Measurements from ENCODE around the gene BOC. TPM values are rescaled to one million over a fixed set of nuclear protein-coding genes. Genes with fewer than 3 reads are reported as not detected.
A peak's percentile ranks its signal among the peaks of the same experiment; 100 is the strongest.

The BOC gene
- polyA plus RNA-seq, 2 donors: 26.6 to 29.6 TPM

DNA sequence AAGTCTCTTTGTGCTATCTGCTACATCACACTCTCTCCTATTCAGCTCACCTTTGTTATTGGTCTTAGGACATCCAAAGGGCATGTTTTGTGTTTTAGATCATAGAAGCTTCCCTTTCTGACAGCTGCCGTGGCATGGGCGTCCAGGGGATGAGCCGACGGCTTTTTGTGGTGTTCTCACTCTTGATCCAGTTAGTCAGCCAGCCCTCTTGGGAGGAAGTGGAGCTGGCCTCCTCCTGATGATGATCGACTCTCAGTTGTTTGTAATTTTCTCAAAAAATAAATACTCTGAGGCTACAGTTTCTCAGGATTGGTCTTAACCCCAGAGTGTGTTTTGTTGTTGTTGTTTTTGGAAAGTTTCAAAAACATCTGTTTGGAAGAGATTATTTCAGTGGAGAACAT is 34.4 kb downstream of the BOC start:
- Histone ChIP-seq H3K27me3 (ENCODE audit: control insufficient read depth in 1 of 2, insufficient read depth in 2 of 2, low read length in 2 of 2) (no peaks in the 10 kb centered on the region), H3K4me3 (ENCODE audit: low read depth in 1 of 2, low read length in 2 of 2) (no peak overlapping the region), H3K9me3 (ENCODE audit: control insufficient read depth in 2 of 2, insufficient read depth in 1 of 2, low read depth in 1 of 2, low read length in 1 of 2) (no peaks in the 10 kb centered on the region), H3K4me1 (ENCODE audit: control insufficient read depth in 2 of 2, insufficient read depth in 2 of 2, low read length in 1 of 2) (peaks cover 7 to 12% of the 10 kb centered on the region in 2 donors), H3K27ac (ENCODE audit: low read depth in 2 of 2, low read length in 1 of 2) (peak overlapping the region; percentile 29 to 49), H3K36me3 (ENCODE audit: control insufficient read depth in 2 of 2, insufficient read depth in 2 of 2, low read length in 1 of 2) (peaks cover 3 to 4% of the 10 kb centered on the region in 2 donors)
- WGBS, 2 donors: 24 to 39% methylated on average over 5 of the region's 5 CpGs

DNA sequence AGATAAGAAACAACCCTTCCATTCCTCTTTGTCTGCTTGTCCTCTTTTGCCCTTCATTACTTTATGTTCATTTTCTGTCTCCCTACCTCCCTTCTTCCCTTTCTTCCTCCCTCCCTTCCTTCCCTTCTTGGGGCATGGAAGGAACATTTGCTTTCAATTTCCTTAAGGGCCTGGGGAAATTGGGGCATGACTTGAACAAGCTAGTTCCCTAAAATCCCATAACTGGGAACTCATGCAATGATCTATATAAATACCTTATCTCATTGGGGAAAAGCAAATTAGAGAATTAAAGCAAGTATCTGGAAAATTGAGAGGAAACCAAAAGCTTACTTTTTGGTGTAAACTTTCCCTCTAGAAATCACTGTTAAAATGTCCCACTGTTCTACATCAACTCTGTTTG is 35.7 kb downstream of the BOC start:
- Histone ChIP-seq H3K27ac (ENCODE audit: low read depth in 2 of 2, low read length in 1 of 2) (peak overlapping the region; percentile 11 to 37), H3K9me3 (ENCODE audit: control insufficient read depth in 2 of 2, insufficient read depth in 1 of 2, low read depth in 1 of 2, low read length in 1 of 2) (no peaks in the 10 kb centered on the region), H3K27me3 (ENCODE audit: control insufficient read depth in 1 of 2, insufficient read depth in 2 of 2, low read length in 2 of 2) (no peaks in the 10 kb centered on the region), H3K36me3 (ENCODE audit: control insufficient read depth in 2 of 2, insufficient read depth in 2 of 2, low read length in 1 of 2) (peaks cover 4 to 7% of the 10 kb centered on the region in 2 donors), H3K4me3 (ENCODE audit: low read depth in 1 of 2, low read length in 2 of 2) (no peak overlapping the region), H3K4me1 (ENCODE audit: control insufficient read depth in 2 of 2, insufficient read depth in 2 of 2, low read length in 1 of 2) (peaks cover 4% of the 10 kb centered on the region in 2 donors)

DNA sequence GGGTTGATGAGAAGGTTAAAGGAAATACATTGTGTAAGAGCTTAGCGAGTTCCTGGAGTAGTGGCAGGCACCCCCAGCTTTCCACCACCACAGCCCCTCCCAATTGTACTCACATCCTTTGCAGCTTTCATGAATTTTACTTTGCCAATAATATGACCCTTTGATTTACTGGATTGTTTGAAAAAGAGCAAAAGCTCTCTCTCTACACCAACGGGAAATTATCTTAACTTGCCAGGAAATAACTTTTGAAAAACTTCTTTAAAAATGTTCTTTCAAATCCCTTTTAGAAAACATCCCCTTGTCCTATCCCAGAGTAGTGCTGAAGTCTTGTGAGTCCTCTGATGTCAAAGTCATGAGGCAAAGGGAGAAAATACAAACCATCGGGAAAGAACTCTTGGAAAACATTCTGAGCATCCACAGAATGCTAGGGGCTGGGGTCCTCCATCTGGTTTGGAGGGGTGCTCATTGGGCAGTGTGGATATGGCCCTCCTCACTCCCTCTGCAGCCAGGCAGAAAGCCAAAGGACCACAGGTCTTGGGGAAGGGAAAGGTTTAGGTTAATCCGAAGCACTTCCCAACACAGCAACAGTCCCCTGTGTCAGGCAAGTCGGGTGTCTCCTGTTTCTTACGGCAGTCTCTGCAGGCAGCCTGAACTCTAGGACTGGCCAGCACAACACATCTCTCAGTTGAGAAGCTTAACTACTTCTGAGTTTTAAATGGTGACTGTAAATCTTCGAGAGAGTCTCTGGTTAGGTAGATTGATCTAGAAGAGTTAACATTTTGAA is 36.5 kb downstream of the BOC start:
- H3K4me3 ChIP-seq (ENCODE audit: low read depth in 1 of 2, low read length in 2 of 2): no peak overlapping the region
- peaks cover 4 to 7% of the 10 kb centered on the region in 2 donors for H3K36me3 ChIP-seq (ENCODE audit: control insufficient read depth in 2 of 2, insufficient read depth in 2 of 2, low read length in 1 of 2)
- H3K27me3 ChIP-seq (ENCODE audit: control insufficient read depth in 1 of 2, insufficient read depth in 2 of 2, low read length in 2 of 2): no peaks in the 10 kb centered on the region
- H3K9me3 ChIP-seq (ENCODE audit: control insufficient read depth in 2 of 2, insufficient read depth in 1 of 2, low read depth in 1 of 2, low read length in 1 of 2): no peaks in the 10 kb centered on the region
- H3K27ac ChIP-seq (ENCODE audit: low read depth in 2 of 2, low read length in 1 of 2): peak overlapping the region; percentile 63 to 80
- H3K4me1 ChIP-seq (ENCODE audit: control insufficient read depth in 2 of 2, insufficient read depth in 2 of 2, low read length in 1 of 2): peaks cover 7 to 9% of the 10 kb centered on the region in 2 donors
- WGBS, 2 donors: 30 to 37% methylated on average over 7 of the region's 7 CpGs

DNA sequence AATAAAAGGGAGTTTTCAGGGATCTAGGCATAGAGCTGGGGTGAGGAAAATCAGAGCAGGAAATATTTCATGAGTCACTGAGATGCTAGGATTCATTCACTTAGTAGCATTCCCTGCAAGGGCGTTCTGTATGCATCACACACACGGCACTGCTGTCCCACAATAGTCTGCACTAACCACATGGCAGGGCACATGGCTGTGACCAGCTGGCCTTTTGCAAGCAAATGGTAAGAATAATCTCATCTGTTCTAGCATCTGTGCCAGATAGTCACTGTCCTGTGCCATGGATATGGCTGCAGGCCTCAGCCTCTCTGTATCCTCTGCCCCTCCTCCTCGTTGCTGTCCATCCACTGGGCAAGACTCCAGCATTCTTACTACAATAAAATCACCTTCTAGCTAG is 37.8 kb downstream of the BOC start:
- peaks cover 4 to 7% of the 10 kb centered on the region in 2 donors for H3K36me3 ChIP-seq (ENCODE audit: control insufficient read depth in 2 of 2, insufficient read depth in 2 of 2, low read length in 1 of 2)
- H3K4me3 ChIP-seq (ENCODE audit: low read depth in 1 of 2, low read length in 2 of 2): no peak overlapping the region
- WGBS, 2 donors: 30 to 49% methylated on average over 3 of the region's 3 CpGs
- H3K27ac ChIP-seq (ENCODE audit: low read depth in 2 of 2, low read length in 1 of 2): peak overlapping the region; percentile 43 to 76
- H3K4me1 ChIP-seq (ENCODE audit: control insufficient read depth in 2 of 2, insufficient read depth in 2 of 2, low read length in 1 of 2): peaks cover 10% of the 10 kb centered on the region in 2 donors
- no peaks in the 10 kb centered on the region for H3K9me3 ChIP-seq (ENCODE audit: control insufficient read depth in 2 of 2, insufficient read depth in 1 of 2, low read depth in 1 of 2, low read length in 1 of 2)
- no peaks in the 10 kb centered on the region for H3K27me3 ChIP-seq (ENCODE audit: control insufficient read depth in 1 of 2, insufficient read depth in 2 of 2, low read length in 2 of 2)

DNA sequence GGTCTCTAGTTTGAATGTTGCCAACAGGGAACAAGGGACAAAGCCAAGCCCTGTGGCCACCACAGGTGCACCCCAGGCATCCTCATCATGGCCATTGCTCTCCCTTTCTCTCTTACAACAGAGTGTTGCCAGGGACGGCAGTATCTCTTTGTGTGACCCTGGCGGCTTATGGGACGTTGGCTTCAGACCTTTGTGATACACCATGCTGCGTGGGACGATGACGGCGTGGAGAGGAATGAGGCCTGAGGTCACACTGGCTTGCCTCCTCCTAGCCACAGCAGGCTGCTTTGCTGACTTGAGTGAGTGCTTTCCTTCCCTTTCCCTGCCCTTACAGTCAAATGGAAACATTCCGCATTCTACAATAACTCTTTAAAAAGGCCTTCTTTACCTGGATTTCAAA is 38.2 kb downstream of the BOC start:
- H3K4me3 ChIP-seq (ENCODE audit: low read depth in 1 of 2, low read length in 2 of 2): no peak overlapping the region
- H3K27ac ChIP-seq (ENCODE audit: low read depth in 2 of 2, low read length in 1 of 2): peak overlapping the region; percentile 43 to 60
- no peaks in the 10 kb centered on the region for H3K27me3 ChIP-seq (ENCODE audit: control insufficient read depth in 1 of 2, insufficient read depth in 2 of 2, low read length in 2 of 2)
- 68 to 74% methylated on average over 8 of the region's 8 CpGs for WGBS, 2 donors
- H3K4me1 ChIP-seq (ENCODE audit: control insufficient read depth in 2 of 2, insufficient read depth in 2 of 2, low read length in 1 of 2): peaks cover 12 to 13% of the 10 kb centered on the region in 2 donors
- H3K36me3 ChIP-seq (ENCODE audit: control insufficient read depth in 2 of 2, insufficient read depth in 2 of 2, low read length in 1 of 2): peaks cover 4 to 7% of the 10 kb centered on the region in 2 donors
- no peaks in the 10 kb centered on the region for H3K9me3 ChIP-seq (ENCODE audit: control insufficient read depth in 2 of 2, insufficient read depth in 1 of 2, low read depth in 1 of 2, low read length in 1 of 2)

DNA sequence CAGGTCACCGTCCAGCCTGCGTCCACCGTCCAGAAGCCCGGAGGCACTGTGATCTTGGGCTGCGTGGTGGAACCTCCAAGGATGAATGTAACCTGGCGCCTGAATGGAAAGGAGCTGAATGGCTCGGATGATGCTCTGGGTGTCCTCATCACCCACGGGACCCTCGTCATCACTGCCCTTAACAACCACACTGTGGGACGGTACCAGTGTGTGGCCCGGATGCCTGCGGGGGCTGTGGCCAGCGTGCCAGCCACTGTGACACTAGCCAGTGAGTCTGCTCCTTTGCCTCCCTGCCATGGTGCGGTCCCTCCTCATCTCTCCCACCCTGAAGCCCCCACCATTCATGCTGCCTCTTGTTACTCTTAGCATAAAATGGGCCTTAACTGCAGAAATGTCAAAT is 39.2 kb downstream of the BOC start:
- peaks cover 12 to 15% of the 10 kb centered on the region in 2 donors for H3K4me1 ChIP-seq (ENCODE audit: control insufficient read depth in 2 of 2, insufficient read depth in 2 of 2, low read length in 1 of 2)
- 95 to 98% methylated on average over 14 of the region's 14 CpGs for WGBS, 2 donors
- H3K4me3 ChIP-seq (ENCODE audit: low read depth in 1 of 2, low read length in 2 of 2): no peak overlapping the region
- H3K27me3 ChIP-seq (ENCODE audit: control insufficient read depth in 1 of 2, insufficient read depth in 2 of 2, low read length in 2 of 2): no peaks in the 10 kb centered on the region
- H3K9me3 ChIP-seq (ENCODE audit: control insufficient read depth in 2 of 2, insufficient read depth in 1 of 2, low read depth in 1 of 2, low read length in 1 of 2): no peaks in the 10 kb centered on the region
- H3K27ac ChIP-seq (ENCODE audit: low read depth in 2 of 2, low read length in 1 of 2): no peak overlapping the region
- peaks cover 4 to 7% of the 10 kb centered on the region in 2 donors for H3K36me3 ChIP-seq (ENCODE audit: control insufficient read depth in 2 of 2, insufficient read depth in 2 of 2, low read length in 1 of 2)

DNA sequence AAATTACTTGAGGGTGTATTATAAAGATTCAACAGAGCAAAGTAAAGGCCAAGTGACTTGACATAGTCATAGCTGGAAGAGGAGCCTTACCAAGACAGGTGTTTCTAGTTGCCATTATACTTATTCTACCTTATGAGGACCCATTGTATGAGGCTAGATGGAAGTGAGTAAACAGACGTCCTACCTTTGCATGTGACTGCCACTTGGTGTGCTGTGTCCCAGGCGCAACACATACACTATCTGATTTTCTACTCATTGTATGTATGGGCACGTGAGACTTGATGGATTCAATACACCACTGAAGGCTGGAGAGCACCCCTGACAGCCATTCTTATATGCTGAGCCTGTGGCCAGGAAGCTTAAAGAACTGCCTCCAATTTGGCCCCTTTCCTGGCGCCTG is 40.5 kb downstream of the BOC start:
- no peaks in the 10 kb centered on the region for H3K9me3 ChIP-seq (ENCODE audit: control insufficient read depth in 2 of 2, insufficient read depth in 1 of 2, low read depth in 1 of 2, low read length in 1 of 2)
- H3K4me1 ChIP-seq (ENCODE audit: control insufficient read depth in 2 of 2, insufficient read depth in 2 of 2, low read length in 1 of 2): peaks cover 12 to 15% of the 10 kb centered on the region in 2 donors
- H3K27ac ChIP-seq (ENCODE audit: low read depth in 2 of 2, low read length in 1 of 2): peak overlapping the region in 1 of 2 donors; percentile 65
- no peak overlapping the region for H3K4me3 ChIP-seq (ENCODE audit: low read depth in 1 of 2, low read length in 2 of 2)
- peaks cover 4 to 7% of the 10 kb centered on the region in 2 donors for H3K36me3 ChIP-seq (ENCODE audit: control insufficient read depth in 2 of 2, insufficient read depth in 2 of 2, low read length in 1 of 2)
- WGBS, 2 donors: 50 to 55% methylated on average over 4 of the region's 4 CpGs
- H3K27me3 ChIP-seq (ENCODE audit: control insufficient read depth in 1 of 2, insufficient read depth in 2 of 2, low read length in 2 of 2): no peaks in the 10 kb centered on the region

DNA sequence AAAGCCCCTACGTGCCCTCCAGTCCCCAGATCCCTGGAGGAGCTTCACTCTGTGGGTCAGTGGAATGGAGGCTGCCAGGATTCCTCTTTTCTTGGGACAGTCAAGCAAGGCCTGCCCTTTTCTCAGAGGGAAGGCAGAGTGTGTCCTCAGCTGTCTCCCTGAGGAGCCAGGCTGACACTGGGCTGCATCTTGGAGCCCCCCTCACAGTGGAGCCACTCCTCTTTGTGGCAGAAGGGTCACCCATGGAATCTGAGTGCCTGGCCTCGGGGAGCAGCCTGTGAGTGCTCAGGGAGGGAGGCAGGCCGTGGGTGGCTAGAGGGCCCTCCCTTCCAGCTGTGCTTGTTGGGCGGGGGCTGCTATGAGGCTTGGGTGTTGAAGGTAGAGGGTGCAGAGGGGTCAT is 41.2 kb downstream of the BOC start:
- H3K9me3 ChIP-seq (ENCODE audit: control insufficient read depth in 2 of 2, insufficient read depth in 1 of 2, low read depth in 1 of 2, low read length in 1 of 2): no peaks in the 10 kb centered on the region
- no peaks in the 10 kb centered on the region for H3K27me3 ChIP-seq (ENCODE audit: control insufficient read depth in 1 of 2, insufficient read depth in 2 of 2, low read length in 2 of 2)
- peaks cover 12 to 15% of the 10 kb centered on the region in 2 donors for H3K4me1 ChIP-seq (ENCODE audit: control insufficient read depth in 2 of 2, insufficient read depth in 2 of 2, low read length in 1 of 2)
- peaks cover 4 to 7% of the 10 kb centered on the region in 2 donors for H3K36me3 ChIP-seq (ENCODE audit: control insufficient read depth in 2 of 2, insufficient read depth in 2 of 2, low read length in 1 of 2)
- H3K27ac ChIP-seq (ENCODE audit: low read depth in 2 of 2, low read length in 1 of 2): peak overlapping the region; percentile 57 to 65
- WGBS, 2 donors: 59 to 66% methylated on average over 4 of the region's 4 CpGs
- H3K4me3 ChIP-seq (ENCODE audit: low read depth in 1 of 2, low read length in 2 of 2): no peak overlapping the region

DNA sequence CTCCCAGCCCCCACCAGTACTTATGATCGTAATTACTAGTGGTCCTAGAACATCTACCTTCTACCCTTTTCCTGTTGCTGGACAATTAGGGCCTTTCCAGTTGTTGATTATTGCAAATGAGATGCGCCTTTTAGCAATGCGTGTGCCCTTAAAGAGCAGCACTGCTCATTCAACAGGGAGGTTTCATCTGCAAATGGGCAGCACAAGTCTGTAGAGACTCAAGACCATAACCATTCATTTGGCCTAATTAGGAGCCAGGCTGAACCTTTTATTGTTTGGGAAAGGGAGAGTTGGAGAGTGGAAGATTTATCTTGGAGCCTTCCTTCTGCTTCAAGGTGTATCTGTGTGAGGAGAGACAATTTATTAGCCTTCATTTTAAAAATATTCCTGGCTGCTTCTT is 42.3 kb downstream of the BOC start:
- 52 to 64% methylated on average over 3 of the region's 3 CpGs for WGBS, 2 donors
- Histone ChIP-seq H3K4me1 (ENCODE audit: control insufficient read depth in 2 of 2, insufficient read depth in 2 of 2, low read length in 1 of 2) (peaks cover 9 to 15% of the 10 kb centered on the region in 2 donors), H3K9me3 (ENCODE audit: control insufficient read depth in 2 of 2, insufficient read depth in 1 of 2, low read depth in 1 of 2, low read length in 1 of 2) (no peaks in the 10 kb centered on the region), H3K27me3 (ENCODE audit: control insufficient read depth in 1 of 2, insufficient read depth in 2 of 2, low read length in 2 of 2) (no peaks in the 10 kb centered on the region), H3K27ac (ENCODE audit: low read depth in 2 of 2, low read length in 1 of 2) (peak overlapping the region; percentile 16 to 45), H3K36me3 (ENCODE audit: control insufficient read depth in 2 of 2, insufficient read depth in 2 of 2, low read length in 1 of 2) (peaks cover 4 to 7% of the 10 kb centered on the region in 2 donors), H3K4me3 (ENCODE audit: low read depth in 1 of 2, low read length in 2 of 2) (no peak overlapping the region)

Data from esophagus (tissue), 2 donors.